Type B pancreatic cell (in vitro differentiated cells): Measurements from ENCODE around the gene ZMYND19. TPM values are rescaled to one million over a fixed set of nuclear protein-coding genes. Genes with fewer than 3 reads are reported as not detected.
A peak's percentile ranks its signal among the peaks of the same experiment; 100 is the strongest.

Source experiments
- DNase-seq: peaks from one replicate; pipeline ENCODE4 v3.0.0; 2021; ENCODE audit warnings: mixed read lengths; ENCODE audit not compliant: unreplicated experiment; ENCODE audit errors: extremely low spot score
- H3K27ac Mint-ChIP-seq: 2 replicates; pipeline ENCODE4 v1.8.0; 2021; ENCODE audit warnings: mild to moderate bottlenecking, mixed read lengths
- H3K27me3 Mint-ChIP-seq: 2 replicates; pipeline ENCODE4 v1.8.0; 2021; ENCODE audit warnings: mixed read lengths
- H3K36me3 Mint-ChIP-seq: 2 replicates; pipeline ENCODE4 v1.8.0; 2021; ENCODE audit warnings: mixed read lengths
- H3K4me1 Mint-ChIP-seq: one replicate; pipeline ENCODE4 v1.8.0; 2021; ENCODE audit warnings: mixed read lengths; ENCODE audit not compliant: unreplicated experiment
- H3K4me3 Mint-ChIP-seq: 2 replicates; pipeline ENCODE4 v1.8.0; 2021; ENCODE audit warnings: mild to moderate bottlenecking, mixed read lengths
- H3K9me3 Mint-ChIP-seq: 2 replicates; pipeline ENCODE4 v1.8.0; 2021; ENCODE audit warnings: mixed read lengths
- CTCF ChIP-seq: fragments of 200-600 bp; sonication (generic); conservative IDR thresholded peaks from 2 replicates; pipeline ENCODE4 v1.5.0; 2021; ENCODE audit warnings: antibody characterized with exemption, mild to moderate bottlenecking
- total RNA-seq: library from RNA; stranded (reverse); gene quantifications from 2 replicates; pipeline ENCODE4 v1.2.1, GENCODE V29; 2021; ENCODE audit warnings: low replicate concordance

ZMYND19 gene
- total RNA-seq, 1 donor from 2014 or later: 45.3 TPM

- Mint-ChIP-seq H3K27me3 (no peaks in the 10 kb centered on the region), H3K4me1 (peaks cover 10% of the 10 kb centered on the region), H3K36me3 (peaks cover under 1% of the 10 kb centered on the region), H3K9me3 (no peaks in the 10 kb centered on the region), H3K4me3 (no peak overlapping the region), H3K27ac (no peak overlapping the region)
- no peak for DNase-seq
- TF ChIP-seq CTCF: no peak
These were observed 9.4 kb downstream of the ZMYND19 start for GRCh38 chr9:137580954-137581322.

- DNase-seq: no peak
- H3K9me3 Mint-ChIP-seq: no peaks in the 10 kb centered on the region
- H3K4me1 Mint-ChIP-seq: peaks cover 10% of the 10 kb centered on the region
- H3K27me3 Mint-ChIP-seq: no peaks in the 10 kb centered on the region
- no peak for TF ChIP-seq CTCF
- H3K27ac Mint-ChIP-seq: no peak overlapping the region
- peaks cover 6% of the 10 kb centered on the region for H3K36me3 Mint-ChIP-seq
- H3K4me3 Mint-ChIP-seq: no peak overlapping the region
These were observed 9.9 kb downstream of the ZMYND19 start for GRCh38 chr9:137580209-137580953.

- H3K9me3 Mint-ChIP-seq: no peaks in the 10 kb centered on the region
These were observed 11.1 kb downstream of the ZMYND19 start for GRCh38 chr9:137579259-137579604.

GRCh38 chr9:137578518-137579258, 11.6 kb downstream of the ZMYND19 start, which contains the start of gene DPH7:
DPH7 (minus strand) TSS chr9:137578925; CDS start chr9:137578777, 148 bp downstream.
- no peaks in the 10 kb centered on the region for H3K9me3 Mint-ChIP-seq
- TF ChIP-seq CTCF: peak; percentile 95
- H3K4me1 Mint-ChIP-seq: peaks cover 10% of the 10 kb centered on the region
- peak within 1 kb of the TSS; percentile 81 for H3K27ac Mint-ChIP-seq
- no peaks in the 10 kb centered on the region for H3K27me3 Mint-ChIP-seq
- peaks cover 12% of the 10 kb centered on the region for H3K36me3 Mint-ChIP-seq
- H3K4me3 Mint-ChIP-seq: peak within 1 kb of the TSS; percentile 90
- DNase-seq: peak; percentile 98

More at GRCh38 chr9:137579259-137579604, 11.1 kb downstream of the ZMYND19 start:
- peaks cover 10% of the 10 kb centered on the region for H3K4me1 Mint-ChIP-seq
- H3K27ac Mint-ChIP-seq: peak overlapping the region; percentile 41
- no peaks in the 10 kb centered on the region for H3K27me3 Mint-ChIP-seq
- H3K36me3 Mint-ChIP-seq: peaks cover 12% of the 10 kb centered on the region
- peak overlapping the region; percentile 90 for H3K4me3 Mint-ChIP-seq
- TF ChIP-seq CTCF: no peak
- DNase-seq: no peak

GRCh38 chr9:137575716-137576411, 14.4 kb downstream of the ZMYND19 start:
- peaks cover 10% of the 10 kb centered on the region for H3K4me1 Mint-ChIP-seq
- H3K4me3 Mint-ChIP-seq: peak overlapping the region; percentile 59
- peaks cover 22% of the 10 kb centered on the region for H3K36me3 Mint-ChIP-seq
- H3K27me3 Mint-ChIP-seq: no peaks in the 10 kb centered on the region
- peak overlapping the region; percentile 16 for H3K27ac Mint-ChIP-seq
- no peak for DNase-seq
- no peaks in the 10 kb centered on the region for H3K9me3 Mint-ChIP-seq
- no peak for TF ChIP-seq CTCF
